Measurements from ENCODE around the gene COL7A1.
"Not testable (repeated sequence)": the region's sequence is repeated elsewhere in the genome, so short reads cannot be mapped to it uniquely, and the experiment has no call there.

Gene COL7A1

GRCh38 chr3:48563382-48563918, 31.7 kb downstream of the COL7A1 start, which contains the start of gene UCN2:
Gene UCN2, minus strand, starts transcription at chr3:48563781. Its CDS starts 657 bp downstream, at chr3:48563124.
- no peak for DNase-seq (ENCODE audit: low read depth)

GRCh38 chr3:48562367-48563095, 32.6 kb downstream of the COL7A1 start:
- no peak for DNase-seq (ENCODE audit: low read depth)

- no peak for DNase-seq (ENCODE audit: low read depth)
Observed at GRCh38 chr3:48561045-48561736, 33.9 kb downstream of the COL7A1 start.

- DNase-seq (ENCODE audit: low read depth), result no peak
Observed at GRCh38 chr3:48560648-48561018, 34.5 kb downstream of the COL7A1 start.

GRCh38 chr3:48558493-48559134, 36.5 kb downstream of the COL7A1 start:
- DNase-seq (ENCODE audit: low read depth), result no peak

- DNase-seq (ENCODE audit: low read depth), result peak; percentile 99
Observed at GRCh38 chr3:48556796-48557626, 38.1 kb downstream of the COL7A1 start, which contains the start of gene PFKFB4. Gene PFKFB4, minus strand, starts transcription at chr3:48556803. Its CDS starts 26 bp downstream, at chr3:48556777.

GRCh38 chr3:48555949-48556795, 39.0 kb downstream of the COL7A1 start:
- DNase-seq (ENCODE audit: low read depth), result no peak

- no peak for DNase-seq (ENCODE audit: low read depth)
Observed at GRCh38 chr3:48555231-48555948, 39.7 kb downstream of the COL7A1 start.

GRCh38 chr3:48553886-48554845, 41.0 kb downstream of the COL7A1 start:
- DNase-seq (ENCODE audit: low read depth), result no peak

- no peak for DNase-seq (ENCODE audit: low read depth)
Observed at GRCh38 chr3:48553361-48553760, 41.8 kb downstream of the COL7A1 start.

- DNase-seq (ENCODE audit: low read depth), result no peak
Observed at GRCh38 chr3:48552111-48552951, 42.8 kb downstream of the COL7A1 start.

GRCh38 chr3:48551651-48552050, 43.5 kb downstream of the COL7A1 start:
- not testable (repeated sequence) for DNase-seq (ENCODE audit: low read depth)

GRCh38 chr3:48548729-48549705, 46.1 kb downstream of the COL7A1 start:
- peak; percentile 80 for DNase-seq (ENCODE audit: low read depth)

GRCh38 chr3:48548126-48548525, 47.0 kb downstream of the COL7A1 start:
- DNase-seq (ENCODE audit: low read depth), result no peak

GRCh38 chr3:48546203-48546829, 48.8 kb downstream of the COL7A1 start:
- DNase-seq (ENCODE audit: low read depth), result no peak

GRCh38 chr3:48544141-48544540, 51.0 kb downstream of the COL7A1 start:
- DNase-seq (ENCODE audit: low read depth), result no peak

All from stimulated activated CD8-positive, alpha-beta memory T cell treated with anti-CD3 and anti-CD28 coated beads, Interleukin-4, amount 100 ng/mL, for 24 hours (primary cell).